Activated T-cell treated with anti-CD3 and anti-CD28 coated beads, Interleukin-2, amount 50 U/mL, for 24 hours (primary cell): ENCODE results near the gene NDUFS8.

Experiments used
- DNase-seq: peaks from one replicate; pipeline ENCODE4 v3.0.0-alpha.2; 2020
- H3K27ac Mint-ChIP-seq: 2 replicates; pipeline ENCODE4 v1.8.0; 2020; ENCODE audit warnings: mild to moderate bottlenecking, mixed read lengths
- H3K27me3 Mint-ChIP-seq: 2 replicates; pipeline ENCODE4 v1.8.0; 2020; ENCODE audit warnings: mixed read lengths
- H3K36me3 Mint-ChIP-seq: 2 replicates; pipeline ENCODE4 v1.8.0; 2020; ENCODE audit warnings: low read depth, mixed read lengths
- H3K4me1 Mint-ChIP-seq: 2 replicates; pipeline ENCODE4 v1.8.0; 2020; ENCODE audit warnings: low read depth, mixed read lengths
- H3K4me3 Mint-ChIP-seq: 2 replicates; pipeline ENCODE4 v1.8.0; 2020; ENCODE audit warnings: mild to moderate bottlenecking, moderate library complexity, mixed read lengths
- H3K9me3 Mint-ChIP-seq: 2 replicates; pipeline ENCODE4 v1.8.0; 2020; ENCODE audit warnings: mixed read lengths

NDUFS8 gene

DNA sequence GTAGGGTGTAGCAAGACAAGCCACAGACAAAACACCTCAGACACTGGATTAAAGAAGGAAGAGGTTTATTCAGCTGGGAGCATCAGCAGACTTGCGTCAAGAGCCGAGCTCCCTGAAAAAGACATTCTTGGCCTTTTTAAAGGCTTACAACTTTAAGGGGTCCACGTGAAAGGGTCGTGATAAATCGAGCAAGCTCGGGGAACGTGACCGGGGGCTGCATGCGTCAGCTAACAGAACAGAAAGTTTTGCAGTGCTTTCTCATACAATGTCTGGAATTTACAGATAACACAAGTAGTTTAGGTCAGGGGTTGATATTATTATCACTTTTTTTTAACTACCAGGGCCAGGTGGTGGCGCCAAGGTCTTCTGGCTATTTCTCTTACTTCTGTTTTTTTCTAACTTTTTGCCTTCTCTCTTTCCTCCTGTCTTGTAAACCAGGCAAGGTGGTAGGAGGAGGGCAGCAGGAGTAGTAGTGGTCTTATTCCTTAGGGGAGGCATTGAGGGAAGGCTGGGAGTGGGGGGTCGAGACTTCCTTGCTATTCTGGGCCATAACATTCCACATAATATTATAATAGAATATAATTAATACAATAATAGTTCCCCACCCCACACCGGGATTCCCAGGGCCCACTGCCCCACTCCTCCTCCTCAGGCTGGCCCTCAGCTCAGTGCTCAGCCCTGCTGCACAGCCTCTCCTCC is 20.9 kb upstream of the NDUFS8 start:
- Mint-ChIP-seq H3K4me3 (no peak overlapping the region), H3K9me3 (no peaks in the 10 kb centered on the region), H3K27me3 (no peaks in the 10 kb centered on the region), H3K27ac (no peak overlapping the region), H3K36me3 (no peaks in the 10 kb centered on the region), H3K4me1 (peaks cover 8% of the 10 kb centered on the region)
- no peak for DNase-seq

DNA sequence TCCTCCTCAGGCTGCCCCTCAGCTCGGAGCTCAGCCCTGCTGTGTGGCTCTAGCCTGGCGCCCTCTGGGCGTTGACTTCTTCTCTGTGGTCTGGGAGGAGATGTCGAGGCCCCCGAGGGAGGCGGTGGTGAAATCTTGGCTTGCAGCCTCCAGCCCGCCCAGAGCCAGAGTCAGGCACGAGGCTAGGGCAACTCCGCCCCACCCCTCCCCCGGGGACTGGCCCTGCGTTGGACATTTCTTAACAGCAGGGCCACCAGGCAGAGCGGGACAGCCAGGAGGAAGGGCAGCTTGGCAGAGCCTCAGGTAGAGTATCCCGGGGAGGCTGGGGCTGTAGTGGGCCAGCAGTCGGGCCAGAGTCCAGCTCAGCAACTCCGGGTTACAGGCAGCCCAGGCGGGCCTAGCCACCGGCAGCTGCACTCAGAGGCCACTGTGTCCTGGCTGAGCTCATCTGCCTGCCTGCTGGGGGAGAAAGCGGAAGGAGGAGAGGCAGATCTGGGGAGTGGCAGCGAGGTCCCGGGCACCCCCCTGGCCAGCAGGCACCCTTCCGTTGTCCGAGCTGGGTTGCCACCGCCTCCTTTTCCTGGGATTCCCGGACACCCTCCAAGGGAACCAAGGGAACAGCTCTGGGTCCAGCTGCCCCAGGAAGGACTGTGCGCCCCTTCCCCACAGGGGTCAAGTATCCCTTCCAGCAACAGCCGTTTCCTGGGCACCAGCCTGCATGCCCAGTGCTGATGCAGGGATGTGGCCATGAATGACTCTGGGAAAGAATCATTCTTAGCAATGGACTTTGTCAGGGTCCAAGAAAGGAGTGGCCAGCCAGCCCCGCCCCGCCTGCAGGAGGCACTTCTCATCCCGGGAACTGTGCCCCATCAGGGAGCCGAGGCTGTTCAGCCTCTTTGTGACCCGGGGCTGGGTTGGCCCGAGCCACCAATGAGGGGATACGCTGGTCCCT is 20.1 kb upstream of the NDUFS8 start, which contains the start of gene ALDH3B1:
Gene ALDH3B1 (plus strand): TSS at position 238 of the 952 bp plus-strand sequence. CDS start 4,971 bp downstream, outside the sequence.
- Mint-ChIP-seq H3K9me3 (no peaks in the 10 kb centered on the region), H3K4me3 (no peak within 1 kb of the TSS), H3K27me3 (no peaks in the 10 kb centered on the region), H3K27ac (no peak within 1 kb of the TSS), H3K36me3 (no peaks in the 10 kb centered on the region), H3K4me1 (peaks cover 4% of the 10 kb centered on the region)
- DNase-seq: no peak

DNA sequence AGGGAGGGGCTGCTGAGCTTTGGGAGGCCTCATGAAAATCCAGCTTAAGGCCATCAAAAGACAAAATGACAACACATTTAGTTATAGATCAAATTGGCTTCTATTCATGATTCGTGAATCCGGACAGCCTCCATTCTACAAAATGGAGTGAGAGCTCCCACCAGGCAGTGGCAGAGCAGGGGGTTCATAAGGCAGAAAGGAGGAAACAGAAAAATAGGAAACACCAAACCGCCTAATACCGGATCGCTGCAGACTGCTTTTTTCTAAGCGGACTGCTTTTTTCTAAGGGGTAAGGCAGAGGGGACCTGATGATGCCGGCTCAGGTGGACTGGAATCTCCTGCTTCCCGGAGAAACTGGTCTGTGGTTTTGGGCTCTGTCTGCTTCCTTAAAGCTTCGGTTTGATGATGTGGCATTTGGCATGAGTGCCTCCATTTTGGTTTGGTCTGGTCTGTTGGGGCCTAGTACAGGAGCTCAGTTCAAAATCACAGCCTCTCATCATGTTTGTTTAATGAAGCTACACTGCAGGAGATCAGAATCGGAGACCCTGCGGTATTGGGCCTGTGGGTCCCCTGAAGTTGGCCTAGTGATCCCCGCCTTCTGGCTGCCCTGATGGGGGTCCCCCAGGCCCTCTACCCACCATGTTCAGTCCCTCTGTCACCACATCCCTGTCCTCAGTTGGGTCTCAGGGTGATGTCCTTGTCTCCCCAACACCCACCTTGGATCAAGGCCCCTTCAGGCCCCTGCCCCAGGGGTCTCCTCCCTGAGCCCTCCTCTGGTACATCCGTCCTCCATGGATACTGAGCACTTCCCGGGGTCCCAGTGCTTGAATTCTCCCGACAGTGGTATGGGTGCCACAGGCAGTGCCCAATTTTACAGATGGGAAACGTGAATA is 19.2 kb upstream of the NDUFS8 start:
- no peak for DNase-seq
- Mint-ChIP-seq H3K4me1 (peaks cover 4% of the 10 kb centered on the region), H3K27me3 (no peaks in the 10 kb centered on the region), H3K36me3 (no peaks in the 10 kb centered on the region), H3K4me3 (no peak overlapping the region), H3K27ac (no peak overlapping the region), H3K9me3 (no peaks in the 10 kb centered on the region)

DNA sequence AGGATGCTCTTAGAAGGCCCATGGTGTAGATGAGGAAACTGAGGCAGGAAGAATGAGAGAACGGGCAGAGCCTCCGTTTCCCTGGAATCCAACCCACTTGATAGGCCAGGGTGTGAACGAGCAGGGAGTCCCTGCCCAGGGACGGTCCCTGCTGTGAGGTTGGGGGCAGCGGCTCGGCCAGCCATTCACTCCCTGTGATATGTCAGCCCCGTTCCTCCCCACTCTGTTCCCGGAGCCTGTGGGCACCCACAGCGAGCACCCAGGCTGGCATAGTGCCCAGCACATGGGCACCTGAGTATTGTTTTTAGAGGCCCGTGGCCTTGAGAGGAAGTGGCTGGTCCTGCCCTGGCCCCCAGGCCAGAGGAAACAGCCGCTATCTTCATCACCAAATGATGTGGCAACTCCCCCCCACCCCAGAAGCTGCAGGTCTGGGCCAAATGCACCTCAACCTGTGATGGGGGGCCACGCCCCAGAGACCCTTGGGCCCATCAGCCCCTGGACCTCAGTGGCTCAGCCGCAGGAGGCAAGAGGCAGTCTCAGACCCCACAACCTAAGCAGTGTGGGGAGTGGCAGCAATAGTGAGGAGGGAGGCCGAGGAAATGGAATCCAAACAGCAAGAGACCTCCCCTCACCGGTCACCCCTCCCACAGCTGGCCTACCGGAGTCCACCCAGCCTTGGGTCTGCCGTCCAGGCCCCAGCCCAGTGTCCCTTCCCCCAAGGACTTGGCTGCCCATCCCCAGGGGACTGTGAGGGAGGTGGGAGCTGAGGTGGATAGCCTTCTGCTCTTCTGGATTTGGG is 18.2 kb upstream of the NDUFS8 start:
- Mint-ChIP-seq H3K4me3 (no peak overlapping the region), H3K9me3 (no peaks in the 10 kb centered on the region), H3K27ac (no peak overlapping the region), H3K36me3 (no peaks in the 10 kb centered on the region), H3K27me3 (no peaks in the 10 kb centered on the region), H3K4me1 (peaks cover 4% of the 10 kb centered on the region)
- DNase-seq: no peak

DNA sequence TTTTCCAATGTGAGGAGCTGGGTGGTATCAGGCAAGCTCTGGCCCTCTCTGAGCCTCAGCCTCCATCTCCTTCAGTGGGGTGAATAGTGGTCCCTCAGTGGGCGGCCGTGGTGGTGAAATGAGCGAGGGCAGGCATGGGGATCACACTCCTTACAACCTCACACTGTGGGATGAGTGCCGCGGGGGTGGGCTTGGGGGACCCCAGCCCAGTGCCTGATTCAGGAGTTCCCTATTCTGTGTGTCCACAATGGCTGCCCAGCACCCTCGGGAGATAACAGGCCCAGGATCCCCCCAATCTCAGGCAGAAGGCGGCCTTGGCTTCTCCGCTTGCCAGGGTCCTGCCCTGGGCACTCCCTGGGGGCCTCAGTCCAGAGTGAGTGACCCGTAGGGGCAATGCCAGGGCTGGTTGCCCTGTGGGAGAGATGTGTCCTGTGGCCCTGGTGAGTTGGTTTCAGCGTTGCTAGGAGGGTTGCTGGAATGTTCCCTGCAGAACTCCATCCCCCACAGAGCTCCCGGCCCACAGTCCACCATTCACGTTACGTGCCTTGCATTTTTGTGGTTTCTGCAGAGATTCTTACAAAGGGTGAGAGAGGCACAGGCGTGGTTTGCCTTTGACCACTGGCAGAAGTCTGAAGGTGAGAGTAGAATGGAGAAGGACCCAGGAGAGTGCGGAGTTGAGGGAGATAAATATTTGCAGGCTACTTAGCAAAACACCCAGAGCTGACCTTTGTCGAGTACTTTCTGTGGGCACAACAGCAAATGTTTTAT is 17.5 kb upstream of the NDUFS8 start:
- Mint-ChIP-seq H3K9me3 (no peaks in the 10 kb centered on the region), H3K27ac (no peak overlapping the region), H3K4me3 (no peak overlapping the region), H3K27me3 (no peaks in the 10 kb centered on the region), H3K4me1 (peaks cover 4% of the 10 kb centered on the region), H3K36me3 (no peaks in the 10 kb centered on the region)
- DNase-seq: no peak

DNA sequence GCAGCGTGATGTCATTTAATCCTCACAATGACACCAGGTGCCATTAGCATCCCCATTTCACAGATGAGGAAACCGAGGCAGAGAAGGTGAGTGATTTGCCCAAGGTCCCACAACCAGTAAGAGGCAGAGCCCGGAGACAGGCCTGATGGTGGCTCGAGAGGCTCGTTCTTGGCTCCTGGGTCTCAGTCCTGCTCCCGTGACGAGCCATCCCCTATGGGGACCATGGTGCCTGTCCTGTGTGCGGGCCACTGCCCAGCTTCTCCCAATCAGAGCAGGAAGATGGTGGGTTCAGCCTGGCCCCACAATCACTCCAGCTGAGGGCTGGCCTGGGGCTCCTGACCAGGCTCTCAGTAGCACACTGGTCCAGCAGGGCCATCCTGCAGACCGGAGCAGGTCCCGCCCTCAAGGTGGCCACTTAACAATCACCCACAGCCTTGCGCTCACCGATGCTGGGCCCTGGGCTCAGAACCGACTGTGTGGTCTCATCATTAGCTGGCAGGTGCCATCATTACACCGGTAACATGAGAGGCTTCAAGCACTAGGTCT is 16.8 kb upstream of the NDUFS8 start:
- Mint-ChIP-seq H3K27ac (no peak overlapping the region), H3K27me3 (no peaks in the 10 kb centered on the region), H3K36me3 (no peaks in the 10 kb centered on the region), H3K4me3 (no peak overlapping the region), H3K9me3 (no peaks in the 10 kb centered on the region), H3K4me1 (peaks cover 4% of the 10 kb centered on the region)
- DNase-seq: no peak

DNA sequence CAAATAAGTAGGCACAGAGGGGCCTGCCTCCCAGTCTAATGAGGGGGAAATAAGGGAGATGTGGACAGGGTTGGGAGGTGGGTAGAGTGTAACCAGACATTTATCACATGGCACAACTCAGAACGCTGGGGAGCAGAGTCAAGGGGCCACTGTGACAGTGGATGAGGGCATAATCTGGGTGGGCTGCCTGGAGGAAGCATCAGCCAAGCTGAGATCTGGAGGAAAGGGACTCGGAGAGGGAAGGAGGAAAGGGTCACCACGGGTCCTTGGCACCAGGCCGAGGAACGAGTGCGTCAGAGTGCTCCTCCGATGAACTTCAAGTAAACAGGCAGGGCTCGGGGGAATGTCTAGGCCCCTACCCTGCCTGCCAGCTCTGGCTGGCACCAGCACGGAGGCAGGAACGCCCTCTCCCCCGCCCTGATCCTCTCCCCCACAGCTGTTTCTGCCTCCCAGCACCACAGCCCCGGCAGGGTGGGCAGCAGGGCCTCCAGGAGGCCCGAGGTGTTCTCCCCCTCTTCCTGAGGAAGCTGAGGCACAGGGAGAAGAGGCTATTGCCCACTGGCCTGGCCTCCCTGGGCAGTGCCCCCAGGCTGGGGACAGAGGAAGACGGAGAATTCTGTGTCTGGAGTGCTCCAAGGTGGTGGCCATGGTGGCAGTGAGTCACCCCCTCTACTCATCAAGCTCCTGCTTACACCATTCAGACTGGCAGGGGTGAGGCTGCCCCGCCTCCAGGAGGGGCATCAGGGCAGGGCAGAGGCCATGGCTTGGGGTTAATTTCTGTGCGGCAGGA is 16.1 kb upstream of the NDUFS8 start:
- DNase-seq: no peak
- H3K27ac Mint-ChIP-seq: no peak overlapping the region
- H3K9me3 Mint-ChIP-seq: no peaks in the 10 kb centered on the region
- H3K27me3 Mint-ChIP-seq: no peaks in the 10 kb centered on the region
- H3K4me3 Mint-ChIP-seq: no peak overlapping the region
- no peaks in the 10 kb centered on the region for H3K36me3 Mint-ChIP-seq
- peaks cover 1% of the 10 kb centered on the region for H3K4me1 Mint-ChIP-seq

DNA sequence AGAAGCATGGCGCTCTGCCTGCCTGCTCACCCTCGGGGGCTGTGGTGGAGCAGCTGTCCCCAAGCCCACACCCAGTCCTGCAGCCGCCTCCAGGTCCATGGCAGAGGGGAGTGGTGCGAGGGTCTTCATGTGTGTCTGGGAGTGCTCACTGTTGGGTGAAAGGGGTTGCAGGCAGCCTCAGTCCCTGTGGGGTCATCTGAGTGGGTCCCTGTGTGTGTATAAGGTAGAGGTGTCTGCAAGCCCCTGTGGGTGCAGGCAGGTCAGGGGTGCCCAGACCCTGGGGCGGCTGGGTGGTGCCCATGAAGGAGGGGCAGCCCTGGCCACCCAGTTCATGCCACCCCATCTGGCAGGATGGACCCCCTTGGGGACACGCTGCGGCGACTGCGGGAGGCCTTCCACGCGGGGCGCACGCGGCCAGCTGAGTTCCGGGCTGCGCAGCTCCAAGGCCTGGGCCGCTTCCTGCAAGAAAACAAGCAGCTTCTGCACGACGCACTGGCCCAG is 15.5 kb upstream of the NDUFS8 start:
- Mint-ChIP-seq H3K4me3 (no peak overlapping the region), H3K4me1 (no peaks in the 10 kb centered on the region), H3K36me3 (no peaks in the 10 kb centered on the region), H3K9me3 (no peaks in the 10 kb centered on the region), H3K27me3 (no peaks in the 10 kb centered on the region), H3K27ac (no peak overlapping the region)
- no peak for DNase-seq

DNA sequence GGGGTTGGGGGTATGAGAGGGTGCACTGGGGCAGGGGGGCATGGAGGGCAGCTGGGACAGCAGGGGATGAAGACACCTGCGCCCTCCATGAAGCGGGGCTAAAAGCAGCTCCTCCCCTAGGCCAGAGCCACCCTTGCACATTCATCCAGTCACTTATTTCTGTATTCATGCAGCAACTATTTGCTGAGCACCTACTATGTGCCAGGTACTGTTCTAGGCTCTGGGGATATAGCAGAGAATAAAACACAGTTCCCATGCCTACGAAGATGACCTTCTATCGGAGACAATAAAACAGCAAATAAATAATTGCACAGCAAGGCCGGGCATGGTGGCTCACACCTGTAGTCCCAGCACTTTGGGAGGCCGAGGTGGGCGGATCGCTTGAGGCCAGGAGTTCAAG is 15.0 kb upstream of the NDUFS8 start:
- Mint-ChIP-seq H3K27ac (no peak overlapping the region), H3K4me1 (no peaks in the 10 kb centered on the region), H3K4me3 (no peak overlapping the region), H3K36me3 (no peaks in the 10 kb centered on the region), H3K27me3 (no peaks in the 10 kb centered on the region), H3K9me3 (no peaks in the 10 kb centered on the region)
- no peak for DNase-seq

DNA sequence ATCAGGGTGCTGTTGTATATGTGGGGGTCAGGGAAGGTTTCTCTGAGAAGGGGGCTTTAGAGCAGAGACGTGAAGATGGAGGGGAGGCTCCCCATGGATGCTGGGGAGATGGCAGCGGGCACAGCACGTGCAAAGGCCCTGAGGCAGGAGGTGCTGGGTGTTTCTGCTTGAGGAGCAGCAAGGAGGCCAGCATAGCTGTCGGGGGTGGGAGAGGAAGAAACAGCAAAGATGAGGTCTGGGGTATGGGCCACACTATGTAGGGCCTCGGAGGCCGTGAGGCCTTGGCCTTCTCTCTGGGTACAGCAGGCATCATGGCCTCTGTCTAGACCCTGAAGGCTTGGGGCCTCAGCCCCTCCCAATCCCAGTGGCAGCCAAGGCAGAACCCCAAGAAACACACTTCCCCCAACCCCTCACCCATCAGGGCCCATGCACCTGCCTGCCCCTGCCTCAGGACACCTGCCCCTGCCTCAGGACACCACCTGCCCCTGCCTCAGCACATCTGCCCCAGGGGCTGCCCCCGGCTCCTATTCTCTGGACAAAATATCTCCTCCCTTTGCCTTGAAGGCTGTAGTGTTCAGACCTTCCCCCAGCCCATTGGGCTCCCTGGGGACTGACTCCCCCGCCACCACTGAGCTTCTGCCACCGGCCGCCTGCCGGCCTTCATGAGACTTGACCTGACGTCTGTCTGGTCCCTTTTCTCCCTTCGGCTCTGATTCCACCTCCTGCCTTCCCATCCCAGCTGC is 14.1 kb upstream of the NDUFS8 start:
- Mint-ChIP-seq H3K27ac (no peak overlapping the region), H3K4me1 (no peaks in the 10 kb centered on the region), H3K9me3 (no peaks in the 10 kb centered on the region), H3K36me3 (no peaks in the 10 kb centered on the region), H3K27me3 (no peaks in the 10 kb centered on the region), H3K4me3 (no peak overlapping the region)
- no peak for DNase-seq

DNA sequence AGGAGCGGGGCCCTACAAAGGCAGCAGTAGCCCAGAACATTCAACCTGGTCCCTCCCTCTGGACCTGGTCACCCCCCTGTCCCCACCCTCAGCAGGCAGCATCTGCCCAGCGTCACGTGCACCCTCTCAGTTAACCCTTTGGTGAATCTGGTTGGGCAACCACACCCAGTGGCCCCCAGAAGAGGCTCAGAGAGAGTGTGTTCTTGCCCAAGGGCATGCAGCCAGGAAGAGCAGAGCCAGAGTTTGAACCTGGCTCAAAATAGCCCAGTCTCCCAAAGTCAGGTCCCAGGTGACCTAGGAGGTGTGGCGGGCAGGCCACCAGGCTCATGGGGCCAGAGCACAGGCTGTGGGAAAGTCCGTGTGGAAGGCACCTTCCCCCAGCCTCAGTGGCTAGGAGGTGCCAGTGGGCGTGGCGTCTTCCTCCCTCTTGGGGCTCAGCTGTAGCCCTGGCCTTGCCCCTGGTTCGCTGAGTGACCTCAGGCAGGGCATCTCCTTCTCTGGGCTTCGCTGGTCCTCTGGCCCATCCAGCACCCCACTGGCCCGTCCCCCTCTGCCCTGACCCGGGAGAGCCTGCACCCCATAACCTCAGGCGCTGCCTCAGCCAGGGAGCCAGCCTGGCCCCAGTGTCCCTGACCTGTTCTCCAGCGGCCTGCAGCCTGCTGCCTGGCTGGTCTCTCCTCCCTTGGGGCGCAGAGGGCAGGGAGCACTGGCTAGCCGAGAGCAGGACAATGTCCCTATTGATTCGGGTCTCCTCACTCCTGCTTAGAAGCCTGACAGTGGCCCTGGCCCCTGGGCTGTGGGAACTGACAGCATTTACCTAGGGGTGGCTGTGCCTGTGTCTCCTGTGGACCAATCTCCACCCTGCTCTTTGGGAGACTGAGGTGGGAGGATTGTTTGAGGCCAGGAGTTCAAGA is 13.3 kb upstream of the NDUFS8 start:
- DNase-seq: no peak
- Mint-ChIP-seq H3K27ac (no peak overlapping the region), H3K27me3 (no peaks in the 10 kb centered on the region), H3K9me3 (no peaks in the 10 kb centered on the region), H3K36me3 (no peaks in the 10 kb centered on the region), H3K4me1 (no peaks in the 10 kb centered on the region), H3K4me3 (no peak overlapping the region)
